NCI-H1694 treated with DMSO at 0.1 percent for 48 hours (cell line): ENCODE measurements around the gene WFDC1.

Experiments
- DNase-seq: peaks from one replicate; lab custom pipeline; 2025; lab: John Stamatoyannopoulos, UW

The WFDC1 gene

DNA sequence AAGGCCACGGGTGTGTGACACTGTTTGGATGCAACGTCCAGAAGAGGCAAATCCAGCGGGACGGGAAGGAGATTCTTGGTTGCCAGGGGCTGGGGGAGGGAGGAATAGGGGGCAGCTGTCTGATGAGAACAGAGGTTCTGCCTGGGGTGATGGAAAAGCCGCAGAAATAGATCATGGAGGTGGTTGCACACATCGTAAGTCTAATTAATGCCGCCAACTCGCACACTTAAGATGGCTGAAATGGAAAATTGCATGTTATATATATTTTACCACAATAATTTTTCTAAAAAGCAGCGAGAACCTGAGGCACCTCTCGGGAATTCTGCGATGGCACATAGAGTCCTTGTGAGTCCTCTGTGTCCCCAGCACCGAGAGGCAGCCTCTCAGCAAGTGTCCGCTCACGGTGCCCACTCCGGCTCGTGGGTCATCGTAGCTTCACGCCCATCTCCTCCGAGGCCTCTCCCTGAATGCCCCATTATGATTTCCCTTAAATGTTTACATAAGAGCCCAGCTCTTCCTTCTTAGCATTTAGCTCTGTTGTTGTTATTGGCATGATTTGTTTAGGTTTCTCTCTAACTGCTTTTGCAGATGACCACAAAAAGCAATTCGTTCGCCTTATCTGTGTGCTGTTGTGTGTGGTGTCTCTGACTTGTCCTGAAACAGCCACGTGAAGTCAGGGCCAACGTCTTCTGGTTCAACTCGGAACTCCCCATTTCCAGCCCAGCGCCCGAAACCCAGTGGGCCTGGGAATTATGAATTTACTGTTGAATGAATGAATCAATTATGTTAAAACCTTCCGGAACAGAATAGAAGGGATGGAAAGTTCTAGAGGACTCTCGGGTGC lies 7.7 kb downstream of the WFDC1 start:
- DNase-seq: no peak

DNA sequence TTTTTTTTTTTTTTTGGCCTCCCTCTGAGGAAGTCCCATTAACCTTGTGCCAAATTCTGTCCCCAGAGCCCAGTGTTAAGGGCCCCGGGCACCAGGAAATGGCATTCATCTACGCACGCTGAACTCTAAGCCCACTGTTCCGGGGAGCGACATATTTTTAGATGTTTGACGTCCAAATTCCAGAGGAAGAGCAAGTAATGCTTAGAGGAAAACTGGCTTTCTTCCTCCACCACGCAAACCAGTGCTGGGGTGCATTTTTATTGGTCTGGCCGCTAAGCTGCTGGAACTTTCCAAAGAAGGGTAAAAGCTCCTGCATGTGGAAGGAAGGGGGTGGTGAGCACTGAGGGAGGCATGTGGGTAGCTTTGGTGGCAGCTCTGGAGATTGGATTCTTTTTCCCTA lies 8.3 kb downstream of the WFDC1 start:
- no peak for DNase-seq

DNA sequence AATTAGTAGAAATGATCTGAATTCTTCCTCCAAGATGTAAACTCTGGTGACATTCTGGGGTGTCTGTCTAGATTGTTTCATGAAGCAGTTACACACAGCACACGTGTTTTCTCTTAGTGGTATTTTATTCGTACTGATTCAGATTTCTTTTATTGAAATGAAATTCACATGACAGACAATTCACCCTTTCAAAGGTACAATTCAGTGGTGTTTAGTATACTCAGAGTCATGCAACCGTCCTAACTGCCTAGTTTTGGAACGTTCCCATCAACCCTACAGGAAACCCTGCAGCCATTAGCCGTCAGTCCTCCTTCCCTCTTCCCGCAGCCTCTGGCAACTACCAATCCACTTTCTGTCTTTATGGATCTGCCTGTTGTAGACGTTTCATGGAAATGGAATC lies 8.8 kb downstream of the WFDC1 start:
- DNase-seq: no peak

DNA sequence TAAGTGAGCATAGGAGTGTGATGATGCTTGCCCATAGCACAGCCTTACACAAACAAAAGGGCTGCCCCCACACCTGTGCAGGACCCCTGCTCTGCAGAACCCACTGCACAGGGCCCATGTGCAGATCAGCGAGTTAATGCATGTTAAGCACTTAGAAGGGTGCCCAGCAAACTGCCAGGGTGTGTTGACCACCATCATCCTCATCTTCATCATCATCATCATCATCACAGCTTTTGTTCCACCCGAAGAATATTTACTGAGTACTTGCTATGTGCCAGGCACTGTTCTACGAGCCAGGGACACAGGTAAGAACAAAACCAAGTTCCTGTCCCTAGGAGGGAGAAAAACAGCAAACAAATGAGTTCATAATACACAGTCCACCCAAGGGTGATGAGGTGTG lies 11.9 kb downstream of the WFDC1 start:
- DNase-seq: no peak

DNA sequence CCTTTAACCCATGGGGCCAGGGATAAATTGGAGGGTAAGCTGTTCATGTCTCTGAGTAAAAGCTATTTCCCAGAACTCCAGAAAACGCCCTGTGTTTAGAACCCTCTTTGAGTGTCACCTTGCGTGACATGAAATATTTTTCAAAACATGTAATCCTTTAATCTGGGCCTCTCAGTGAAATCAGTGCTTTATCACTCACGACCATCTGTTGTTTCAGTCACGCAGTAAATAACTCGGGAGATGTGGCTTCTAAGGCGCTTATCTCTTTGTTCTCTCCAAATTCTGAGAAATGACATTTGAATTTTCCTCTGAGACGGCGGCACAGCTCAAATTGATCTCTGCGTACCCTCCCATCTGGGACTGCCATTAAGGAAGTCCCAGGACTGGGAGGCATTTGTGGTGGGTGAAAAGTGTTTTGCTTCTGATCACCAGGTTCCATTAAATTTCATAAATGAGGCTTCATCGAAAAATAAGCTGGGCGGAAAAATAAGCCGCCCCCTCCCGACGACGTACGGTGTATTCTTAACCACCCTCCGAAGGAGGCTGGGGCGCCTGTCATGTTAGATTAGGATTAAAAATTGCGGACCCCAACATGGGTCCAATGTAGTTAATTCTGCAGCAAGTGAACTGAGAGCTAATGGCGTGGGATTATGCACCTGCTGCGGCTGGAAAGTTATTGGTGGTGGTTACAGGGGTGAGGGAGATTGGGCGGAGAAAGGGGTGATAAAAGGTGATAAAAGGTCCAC lies 12.7 kb downstream of the WFDC1 start:
- no peak for DNase-seq

DNA sequence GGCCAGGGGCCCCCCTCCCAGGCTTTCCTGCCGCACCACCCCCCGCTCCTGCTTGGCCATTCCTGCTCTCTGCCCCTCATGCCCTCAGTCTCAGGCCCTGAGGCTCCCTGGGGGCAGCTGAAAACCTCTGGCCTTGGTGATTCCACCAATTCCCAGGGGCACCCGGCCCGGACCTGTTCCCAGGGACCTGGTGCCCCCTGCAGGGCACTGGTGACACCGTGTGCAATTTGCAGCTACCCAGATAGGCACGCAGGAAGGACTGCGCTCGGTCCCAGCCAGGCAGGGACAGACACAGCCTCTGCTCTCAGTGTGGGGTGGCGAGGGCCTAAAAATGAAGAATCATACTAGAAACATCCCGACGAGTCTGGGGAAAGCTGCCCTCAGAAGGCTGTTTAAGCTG lies 13.4 kb downstream of the WFDC1 start:
- no peak for DNase-seq

DNA sequence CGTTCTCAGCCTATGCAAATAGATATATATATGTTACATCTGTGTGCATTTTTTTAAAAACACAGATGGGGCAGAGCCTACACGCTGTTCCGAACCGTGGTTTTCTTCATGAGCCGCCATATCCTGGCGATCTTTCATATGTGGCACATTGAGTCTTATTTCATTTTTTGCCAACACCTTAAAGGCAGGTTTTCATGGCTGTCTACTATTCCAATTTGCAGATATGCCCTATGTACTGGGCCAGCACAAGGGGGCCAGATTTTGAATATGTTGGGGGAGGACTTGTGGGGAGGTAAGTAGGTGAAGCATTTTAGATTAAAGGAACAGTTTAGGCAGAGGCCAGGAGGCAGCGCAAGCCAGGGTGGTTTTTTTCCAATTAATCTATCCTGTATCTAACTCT lies 16.0 kb downstream of the WFDC1 start:
- DNase-seq: no peak

DNA sequence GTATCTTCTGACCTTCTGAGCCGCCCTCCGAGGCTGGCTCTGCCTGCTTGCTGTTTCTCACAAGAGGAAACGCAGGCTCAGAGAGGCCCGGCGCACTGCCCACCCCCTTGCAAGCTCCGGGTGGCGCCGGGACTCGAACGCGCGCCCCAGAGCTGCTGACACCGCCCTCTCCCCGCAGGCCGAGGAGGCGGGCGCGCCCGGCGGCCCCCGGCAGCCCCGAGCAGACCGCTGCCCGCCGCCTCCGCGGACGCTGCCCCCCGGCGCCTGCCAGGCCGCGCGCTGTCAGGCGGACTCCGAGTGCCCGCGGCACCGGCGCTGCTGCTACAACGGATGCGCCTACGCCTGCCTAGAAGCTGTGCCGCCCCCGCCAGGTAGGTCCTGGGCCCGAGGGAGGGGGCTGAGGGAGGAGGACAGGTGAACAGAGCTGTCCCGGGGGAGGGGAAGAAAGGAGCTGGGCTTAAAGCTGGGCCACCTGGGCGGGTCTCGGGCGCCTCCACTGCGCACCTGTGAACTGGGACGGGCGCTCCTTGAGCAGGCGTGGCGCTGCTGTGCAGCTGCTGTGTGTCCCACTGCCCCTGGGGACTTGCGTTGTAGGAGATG lies 18.2 kb downstream of the WFDC1 start:
- DNase-seq: no peak

DNA sequence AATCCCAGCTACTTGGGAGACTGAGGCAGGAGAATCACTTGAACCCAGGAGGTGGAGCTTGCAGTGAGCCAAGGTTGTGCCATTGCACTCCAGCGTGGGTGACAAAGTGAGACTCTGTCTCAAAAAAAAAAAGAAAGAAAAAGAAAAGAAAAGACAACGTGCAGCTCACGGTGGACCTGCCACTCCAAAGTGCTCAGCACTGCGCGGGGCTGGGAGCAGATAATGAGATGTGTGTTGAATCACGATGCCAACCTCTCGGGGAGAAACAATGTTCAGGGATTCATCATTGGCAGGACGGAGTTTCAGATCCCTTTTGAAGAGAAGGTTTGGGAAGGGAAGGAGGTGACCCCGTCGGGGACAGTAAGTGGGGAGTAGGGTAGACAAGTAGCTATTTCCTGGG lies 19.2 kb downstream of the WFDC1 start:
- DNase-seq: no peak

DNA sequence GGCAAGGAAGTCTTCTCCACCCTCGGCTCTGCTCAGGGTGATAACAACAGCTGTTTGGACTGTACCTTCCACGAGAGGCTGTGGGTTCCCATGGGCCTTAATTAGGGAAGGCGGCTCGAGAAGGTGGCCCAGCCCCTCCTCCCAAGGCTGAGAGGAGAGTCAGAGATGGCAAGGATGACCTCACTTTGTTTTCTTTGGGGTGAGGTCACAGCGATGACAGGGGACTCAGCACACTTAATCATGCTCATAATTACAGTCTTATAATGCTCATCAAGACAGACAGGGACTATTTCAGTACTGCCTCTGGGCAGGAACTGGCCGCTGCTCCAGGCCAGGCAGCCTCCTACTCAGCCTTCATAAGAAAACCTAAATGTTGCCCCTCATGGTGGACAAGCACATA lies 19.7 kb downstream of the WFDC1 start:
- DNase-seq: no peak

DNA sequence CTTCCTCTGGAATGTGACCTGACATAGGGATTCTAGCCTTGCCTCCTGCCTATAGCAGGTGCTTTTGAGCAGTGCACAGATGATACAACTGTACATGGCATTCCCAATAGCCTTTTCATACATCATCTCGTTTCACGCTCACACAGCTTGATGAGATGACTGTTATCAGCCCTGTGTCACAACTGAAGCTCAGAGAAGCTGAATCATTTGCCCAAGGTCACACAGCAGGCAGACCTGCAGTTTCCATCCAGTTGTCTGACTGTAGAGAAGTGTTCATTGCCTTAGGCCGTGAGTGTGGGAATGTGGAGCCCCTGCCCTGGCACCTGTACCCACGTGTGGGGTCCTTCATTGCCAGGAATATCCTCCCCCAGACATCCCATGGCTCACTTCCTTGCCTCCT lies 20.1 kb downstream of the WFDC1 start:
- DNase-seq: no peak

DNA sequence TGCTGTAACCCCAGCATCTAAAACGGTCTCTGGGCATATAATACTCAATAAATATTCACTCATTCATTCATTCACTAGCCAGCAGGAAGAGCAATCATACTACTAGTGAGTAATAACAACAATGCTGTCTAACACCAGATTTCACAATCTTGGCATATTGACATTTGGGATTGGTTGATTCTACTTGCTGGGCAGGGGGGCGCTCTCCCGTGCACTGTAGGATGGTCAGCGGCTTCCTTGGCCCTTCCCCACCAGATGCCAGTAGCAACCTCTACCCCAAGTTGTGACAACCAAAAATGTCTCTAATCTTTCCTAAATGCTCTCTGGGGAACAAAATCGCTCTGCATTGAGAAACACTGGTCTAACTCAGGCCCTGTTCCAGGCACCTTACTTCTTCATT lies 20.7 kb downstream of the WFDC1 start:
- DNase-seq: no peak

DNA sequence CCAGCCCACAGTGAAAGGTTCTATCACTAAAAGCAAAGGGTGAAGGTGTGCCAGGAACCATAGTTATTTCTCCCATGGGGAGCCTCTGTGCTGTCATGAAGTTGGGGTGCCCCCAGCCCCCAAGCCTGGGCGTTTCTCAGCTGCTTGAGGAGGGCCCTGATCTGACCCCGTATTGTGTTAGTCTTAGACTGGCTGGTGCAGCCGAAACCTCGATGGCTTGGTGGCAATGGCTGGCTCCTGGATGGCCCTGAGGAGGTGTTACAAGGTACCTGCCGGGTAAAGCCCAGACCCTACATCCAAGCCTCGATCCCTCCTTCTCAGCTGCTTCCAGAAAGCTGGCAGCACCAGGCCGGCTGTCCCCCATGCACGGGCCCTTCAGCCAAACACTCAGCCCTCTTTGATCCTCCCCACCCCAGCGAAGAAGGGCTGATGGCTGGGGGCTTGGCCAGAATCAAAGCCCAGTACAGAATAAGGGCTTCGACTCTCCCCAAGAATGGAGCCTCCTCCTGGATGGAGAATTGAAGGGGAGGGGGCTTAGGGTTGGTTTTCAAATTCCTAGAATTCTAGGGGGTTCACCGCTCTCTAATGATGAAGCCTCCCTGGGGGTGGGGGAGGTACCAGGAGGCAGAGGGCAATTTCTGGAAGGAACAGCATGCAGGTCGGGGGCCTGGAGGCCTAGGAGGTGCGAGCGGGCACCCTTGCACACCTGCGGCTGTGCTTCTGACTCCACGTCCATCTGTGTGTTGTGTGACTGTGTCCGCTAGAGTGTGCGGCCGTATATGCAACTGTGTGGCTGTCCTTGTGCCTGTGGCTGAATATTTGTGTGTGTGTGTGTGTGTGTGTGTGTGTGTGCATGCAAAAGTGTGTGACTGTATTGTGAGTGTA lies 23.7 kb downstream of the WFDC1 start:
- DNase-seq: no peak

DNA sequence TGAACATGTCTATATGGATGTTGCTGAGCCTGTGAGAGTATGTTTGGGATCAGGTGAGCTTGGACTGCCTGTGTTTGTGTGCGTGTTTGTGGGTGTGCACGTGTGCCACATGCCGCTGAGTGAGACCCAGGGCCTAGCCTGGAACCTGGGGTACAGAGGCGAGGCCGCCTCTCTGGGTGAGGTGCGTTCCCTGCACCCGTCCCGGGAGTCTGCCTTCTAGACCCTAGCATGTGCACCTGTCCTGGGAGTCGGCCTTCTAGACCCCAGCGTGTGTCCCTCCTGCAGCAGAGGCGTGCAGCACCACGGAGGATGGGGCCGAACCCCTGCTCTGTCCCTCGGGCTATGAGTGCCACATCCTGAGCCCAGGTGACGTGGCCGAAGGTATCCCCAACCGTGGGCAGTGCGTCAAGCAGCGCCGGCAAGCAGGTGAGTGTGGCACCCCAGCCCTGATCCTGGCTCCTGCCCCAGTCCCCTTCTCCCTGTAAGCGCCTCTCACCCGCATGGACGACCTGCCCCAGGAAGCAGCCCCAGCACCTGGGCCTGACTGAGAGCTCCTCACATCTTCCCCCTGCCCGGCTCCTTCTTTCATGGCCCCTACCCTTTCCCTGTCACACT lies 24.6 kb downstream of the WFDC1 start:
- no peak for DNase-seq

DNA sequence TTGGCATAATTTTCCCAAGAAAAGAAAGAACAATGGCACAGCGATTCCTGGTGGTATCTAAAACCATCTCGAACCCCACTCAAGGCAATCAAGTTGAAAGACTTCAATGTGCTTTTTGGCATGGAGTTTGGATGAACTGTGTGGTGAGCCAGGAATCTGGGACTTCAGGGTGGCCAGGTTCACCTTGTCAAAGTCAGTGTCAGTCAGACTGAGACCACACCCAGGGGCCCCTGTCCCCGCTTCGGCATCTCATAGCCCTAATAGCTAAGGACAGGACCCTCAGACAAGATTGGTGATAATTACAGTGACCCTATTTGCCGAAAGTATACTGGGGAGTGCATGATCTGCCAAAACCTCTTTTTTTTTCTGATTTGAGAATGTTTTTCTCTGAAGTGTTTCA lies 25.8 kb downstream of the WFDC1 start:
- DNase-seq: no peak

DNA sequence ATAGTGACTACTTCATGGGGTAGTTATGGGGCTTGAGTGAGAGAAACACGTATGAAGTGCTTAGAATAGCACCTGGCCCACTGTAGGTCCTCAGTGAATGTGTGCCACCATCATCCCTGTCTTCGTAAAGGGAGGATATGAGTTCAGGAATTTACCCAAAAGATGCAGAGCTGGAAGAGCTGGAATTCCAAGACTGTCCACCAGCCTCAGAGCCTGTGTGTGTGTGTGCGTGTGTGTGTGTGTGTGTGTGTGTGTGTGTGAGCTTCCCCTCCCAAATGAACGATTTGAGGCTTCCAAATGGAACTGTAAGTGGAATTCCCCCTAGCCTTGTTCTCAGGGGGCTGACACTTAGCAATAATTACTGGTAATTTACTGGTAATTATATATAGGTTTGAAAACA lies 27.3 kb downstream of the WFDC1 start:
- no peak for DNase-seq

DNA sequence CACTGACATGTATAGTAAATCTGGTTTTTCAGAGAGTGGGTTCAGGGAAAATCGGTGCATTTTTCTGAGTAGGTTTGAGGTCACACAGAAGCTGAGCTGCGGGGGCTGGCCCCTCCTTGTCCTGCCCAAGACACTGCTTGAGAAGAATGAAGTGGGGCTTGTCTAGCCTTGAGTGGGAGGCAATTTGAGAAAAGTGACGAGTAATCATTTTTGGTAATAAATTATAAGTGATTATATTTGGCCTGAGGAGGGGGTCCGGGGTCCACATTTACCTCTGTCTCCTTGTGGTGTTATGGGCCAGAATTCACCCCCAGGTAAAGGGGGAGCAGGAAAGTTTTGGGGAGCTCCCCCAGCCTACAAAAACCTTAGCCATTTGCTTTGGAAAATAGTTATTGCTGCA lies 28.1 kb downstream of the WFDC1 start:
- no peak for DNase-seq

DNA sequence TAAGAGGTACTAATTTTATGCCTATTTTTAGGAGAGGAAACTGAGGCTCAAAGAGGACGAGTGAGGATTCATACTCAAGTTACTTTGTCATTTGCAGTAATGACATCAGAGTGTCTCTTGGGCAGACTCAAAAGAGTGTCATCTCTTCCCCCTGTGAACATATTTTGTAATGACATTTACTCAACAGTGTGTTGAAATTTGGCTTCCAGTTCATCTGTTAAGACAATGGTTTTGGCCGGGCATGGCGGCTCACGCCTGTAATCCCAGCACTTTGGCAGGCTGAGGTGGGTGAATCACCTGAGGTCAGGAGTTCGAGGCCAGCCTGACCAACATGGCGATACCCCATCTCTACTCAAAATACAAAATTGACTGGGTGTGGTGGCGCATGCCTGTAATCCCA lies 28.9 kb downstream of the WFDC1 start:
- no peak for DNase-seq

DNA sequence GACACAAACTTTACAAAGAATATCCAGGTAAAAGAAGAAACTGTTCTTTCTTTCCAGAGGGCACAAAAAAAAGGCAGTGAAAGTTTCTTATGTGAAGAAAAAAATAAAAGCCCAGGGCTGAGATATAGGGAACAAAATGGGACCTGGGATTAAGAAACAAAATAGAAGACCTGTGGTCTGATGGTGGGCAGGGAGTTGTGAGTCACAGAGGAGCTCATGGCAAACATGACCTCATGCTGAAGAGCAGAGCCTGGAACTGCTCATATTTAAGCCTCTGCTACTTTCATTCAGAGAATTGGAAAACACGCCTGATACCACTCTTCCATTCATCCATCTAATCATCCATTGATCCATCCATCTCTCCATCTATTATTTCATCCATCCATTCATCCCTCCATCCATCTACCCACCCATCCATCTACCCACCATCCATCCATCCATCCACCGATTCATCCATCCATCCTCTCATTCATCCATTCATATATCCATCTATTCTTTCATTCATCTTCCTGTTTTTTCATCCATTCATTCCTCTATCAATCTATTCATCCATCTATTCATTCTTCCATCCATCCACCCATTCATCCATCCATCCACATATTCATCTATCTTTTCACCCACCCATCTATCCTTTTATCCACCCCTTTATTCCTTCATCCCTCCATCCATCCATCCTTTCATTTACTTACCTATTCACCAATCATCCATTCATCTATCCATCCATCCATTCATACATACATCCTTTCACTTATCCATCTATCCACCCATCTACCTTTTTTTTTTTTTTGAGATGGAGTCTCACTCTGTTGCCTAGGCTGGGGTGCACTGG lies 30.0 kb downstream of the WFDC1 start:
- DNase-seq: no peak

DNA sequence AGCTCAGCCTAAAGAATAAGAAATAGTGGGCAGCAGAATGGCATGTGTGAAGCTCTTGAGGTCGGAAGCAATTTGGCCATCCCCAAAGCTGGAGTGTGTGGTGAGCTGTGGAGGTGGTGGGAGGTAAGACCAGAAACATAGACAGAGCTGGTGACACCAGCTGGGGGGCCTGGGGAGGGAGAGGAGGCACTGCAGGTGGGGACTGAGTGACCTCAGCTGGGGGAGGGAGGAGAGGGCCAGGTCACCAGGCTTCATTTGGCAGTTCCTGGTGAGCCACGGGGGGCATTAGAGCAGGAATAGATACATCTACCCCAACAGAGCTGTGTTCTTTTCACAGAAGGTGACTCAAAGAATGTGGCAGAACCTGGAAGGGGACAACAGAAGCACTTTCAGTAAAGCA lies 31.9 kb downstream of the WFDC1 start:
- no peak for DNase-seq

DNA sequence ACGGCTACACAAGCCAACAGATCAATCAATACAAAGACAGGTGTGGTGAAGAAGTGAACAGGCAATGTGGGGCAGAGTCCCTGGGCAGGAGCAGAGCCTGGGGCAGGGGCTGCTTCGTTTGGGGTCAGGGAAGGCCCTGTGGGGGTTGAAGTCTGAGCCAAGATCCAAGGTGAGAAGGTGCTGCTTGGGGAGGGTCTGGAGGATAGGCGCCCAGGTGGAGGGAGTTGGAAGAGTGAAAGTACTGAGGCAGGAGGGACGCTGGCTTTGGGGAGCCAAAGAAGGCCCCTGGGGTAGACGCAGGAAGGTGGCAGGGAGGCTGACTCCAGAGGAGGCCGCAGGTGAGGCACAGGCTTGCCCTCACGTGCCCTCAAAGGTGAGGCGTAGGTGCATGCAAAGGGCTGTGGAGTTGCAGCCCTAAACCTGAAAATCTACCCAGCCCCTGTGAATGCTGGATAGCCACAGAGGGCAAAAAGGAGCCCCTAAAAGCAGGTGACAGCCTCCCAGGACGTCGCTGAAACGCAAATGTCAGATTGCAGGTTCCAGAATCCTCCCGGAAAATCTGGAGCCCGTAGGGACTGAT lies 33.3 kb downstream of the WFDC1 start:
- no peak for DNase-seq
